Aorta (tissue), 5 donors: ENCODE data around the gene HS6ST3. TPM values are rescaled to one million over a fixed set of nuclear protein-coding genes. Genes with fewer than 3 reads are reported as not detected.
"Not testable (repeated sequence)": the region's sequence is repeated elsewhere in the genome, so short reads cannot be mapped to it uniquely, and the experiment has no call there.

Source experiments
- ATAC-seq: fragments of 200-7000 bp; cut with Tn5 transposase; one replicate; pipeline ENCODE4 v1.9.1; 2022; ENCODE audit warnings: moderate library complexity; ENCODE audit not compliant: low FRiP score
- DNase-seq, 2 donors: peaks; one replicate each; pipeline ENCODE4 v3.0.0-alpha.2; 2020
- H3K27ac ChIP-seq, 2 donors: one replicate each; pipeline ENCODE4 v1.5.1; 2013; ENCODE audit warnings: low read length in 2 of 2, mild to moderate bottlenecking in 2 of 2, moderate library complexity in 2 of 2, control low read depth in 1 of 2, inconsistent platforms in 1 of 2, low read depth in 1 of 2
- H3K27me3 ChIP-seq, 2 donors: one replicate each; pipeline ENCODE4 v1.6.1; 2013; ENCODE audit warnings: control low read depth in 1 of 2, low read length in 1 of 2, mild to moderate bottlenecking in 1 of 2, moderate library complexity in 1 of 2; ENCODE audit not compliant: insufficient read depth in 2 of 2, control insufficient read depth in 1 of 2
- H3K36me3 ChIP-seq, 2 donors: one replicate each; pipeline ENCODE4 v1.6.1; 2013; ENCODE audit warnings: control low read depth in 1 of 2, low read length in 1 of 2, mild to moderate bottlenecking in 1 of 2; ENCODE audit not compliant: insufficient read depth in 2 of 2, control insufficient read depth in 1 of 2
- H3K4me1 ChIP-seq, 2 donors: one replicate each; pipeline ENCODE4 v1.6.1; 2013; ENCODE audit warnings: low read length in 2 of 2, control low read depth in 1 of 2, mild to moderate bottlenecking in 1 of 2, moderate library complexity in 1 of 2; ENCODE audit not compliant: insufficient read depth in 2 of 2, control insufficient read depth in 1 of 2
- H3K4me3 ChIP-seq, 2 donors: one replicate each; pipeline ENCODE4 v1.5.1; 2013; ENCODE audit warnings: low read length in 2 of 2, control low read depth in 1 of 2, mild to moderate bottlenecking in 1 of 2
- H3K9me3 ChIP-seq: one replicate; pipeline ENCODE4 v1.6.1; 2013; ENCODE audit warnings: mild to moderate bottlenecking, low read length; ENCODE audit not compliant: control insufficient read depth
- WGBS, 2 donors: extraction: QIAGEN DNeasy Blood & Tissue Kit; methylation state at CpG; one replicate each; pipeline ENCODE4 v1.1.7; 2013; 5-methylcytosine and 5-hydroxymethylcytosine counted together
- intact Hi-C, 2 donors: fragments of 100-400 bp; cut with DNase I; formaldehyde crosslinking; loops; one replicate each; pipeline versions ENCODE4 v1.14.2 to v1.15.0; 2022
- polyA plus RNA-seq, 2 donors: library from polyadenylated mRNA; stranded (reverse); fragments of 200-250 nt; gene quantifications; one replicate each; pipeline ENCODE4 v1.2.3, GENCODE V29; 2013
- total RNA-seq, 2 donors: library from RNA; stranded (reverse); fragmentation: NEBNext Ultra II Directional; extraction: Animal tissue kit (Norgen Biotek cat#: 25700); gene quantifications; one replicate each; pipeline ENCODE4 v1.2.1, GENCODE V29; 2021
- donor health status: healthy with polysubstance abuse.
- donor health status: Bipolar disorder and iron deficiency.
- donor health status: DM: no; HTN: no; CAD: no.
- donor health status: DM: no; HTN: no; CAD: no.
- donor health status: DM: yes; HTN: yes; CAD: no.

The HS6ST3 gene
- total and polyA plus RNA-seq, 4 donors, result under 0.01 to 4.9 (median 0.34) TPM

DNA sequence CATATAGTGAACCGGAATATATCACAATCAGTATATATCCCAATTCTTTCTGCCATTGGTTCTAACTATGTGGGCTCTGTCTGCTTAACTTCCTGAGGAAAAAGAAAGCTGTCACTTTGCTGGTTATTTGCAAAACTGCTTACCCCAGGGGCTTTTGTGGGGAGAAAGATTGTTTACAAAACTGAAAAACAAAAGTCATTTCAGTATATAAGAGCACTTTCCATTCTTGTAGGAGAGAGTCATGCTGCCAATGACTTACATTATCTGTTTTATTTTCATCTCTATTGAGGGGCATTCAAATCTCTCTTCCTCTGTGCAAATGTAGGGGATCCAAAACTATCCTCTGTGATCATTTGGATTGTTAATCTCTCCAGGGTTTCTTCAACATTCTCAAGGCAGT lies 3.2 kb upstream of the HS6ST3 start:
- peaks cover 0 to 2% of the 10 kb centered on the region in 2 donors for H3K4me1 ChIP-seq
- intact Hi-C loops, result no loop called here
- H3K9me3 ChIP-seq, result peaks cover 2% of the 10 kb centered on the region
- no peak overlapping the region for H3K4me3 ChIP-seq
- no peak for ATAC-seq
- WGBS, 2 donors, result 94 to 98% methylated on average over 1 of the region's 1 CpG
- no peak for DNase-seq
- H3K27ac ChIP-seq, result no peak overlapping the region
- H3K36me3 ChIP-seq, result no peaks in the 10 kb centered on the region
- H3K27me3 ChIP-seq, result no peaks in the 10 kb centered on the region

DNA sequence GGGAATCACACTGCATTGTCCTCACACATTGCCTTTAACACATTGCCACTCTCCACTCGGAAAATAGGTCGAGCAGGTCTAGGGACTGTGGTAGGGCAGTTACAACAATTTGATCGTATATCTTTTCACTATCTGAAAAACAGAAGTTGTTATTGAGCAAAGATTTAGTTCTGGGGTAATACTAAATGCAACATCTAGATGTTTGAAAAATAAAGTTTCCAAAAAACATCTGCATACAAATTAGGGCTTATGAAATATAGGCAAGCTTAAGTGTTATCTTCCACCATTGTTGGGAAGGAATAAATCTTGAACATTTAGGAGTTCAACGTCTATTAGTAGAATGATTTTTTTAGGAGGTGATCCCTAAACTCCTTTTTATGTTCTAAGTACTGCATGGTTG lies 768 bp upstream of the HS6ST3 start:
- ATAC-seq (no peak), DNase-seq (no peak)
- Histone ChIP-seq H3K27ac (no peak overlapping the region), H3K4me1 (peaks cover 0 to 2% of the 10 kb centered on the region in 2 donors), H3K36me3 (no peaks in the 10 kb centered on the region), H3K27me3 (no peaks in the 10 kb centered on the region), H3K9me3 (peaks cover 2% of the 10 kb centered on the region), H3K4me3 (no peak overlapping the region)
- 62 to 68% methylated on average over 4 of the region's 4 CpGs for WGBS, 2 donors
- intact Hi-C loops, result no loop called here

DNA sequence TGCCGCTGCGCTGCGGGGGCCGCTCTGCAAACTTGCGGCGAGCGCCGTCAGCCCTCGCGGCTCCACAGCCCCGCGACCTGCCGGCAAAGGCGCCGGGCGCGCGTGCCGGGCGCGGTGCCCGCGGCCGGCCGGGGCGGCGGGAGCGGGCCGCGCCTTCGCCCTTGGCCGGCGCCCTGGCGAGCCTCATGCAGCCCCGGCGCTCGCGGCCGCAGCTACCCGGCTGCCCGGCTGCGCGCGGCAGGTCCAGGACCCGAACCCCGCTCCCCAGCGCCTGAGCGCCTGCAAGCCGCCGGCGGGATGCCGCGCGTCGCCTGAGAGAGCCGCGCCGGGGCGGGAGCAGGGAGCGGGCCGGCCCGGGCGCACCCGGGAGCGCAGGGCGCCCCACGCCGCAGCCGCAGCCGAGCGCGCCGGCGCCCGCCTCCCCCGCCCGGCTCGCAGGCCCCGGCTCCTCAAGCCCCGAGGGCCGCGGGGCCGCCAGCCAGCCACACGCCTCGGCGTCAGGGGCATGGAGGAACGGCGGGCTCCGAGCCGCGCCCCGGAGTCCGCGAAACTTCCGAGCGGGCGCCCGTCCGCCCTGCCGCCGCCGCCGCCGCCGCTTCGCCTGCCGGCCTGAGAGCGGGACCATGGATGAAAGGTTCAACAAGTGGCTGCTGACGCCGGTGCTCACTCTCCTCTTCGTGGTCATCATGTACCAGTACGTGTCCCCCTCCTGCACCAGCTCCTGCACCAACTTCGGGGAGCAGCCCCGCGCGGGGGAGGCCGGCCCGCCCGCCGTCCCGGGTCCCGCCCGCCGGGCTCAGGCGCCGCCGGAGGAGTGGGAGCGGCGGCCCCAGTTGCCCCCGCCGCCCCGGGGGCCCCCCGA lies 564 bp downstream of the HS6ST3 start:
- Histone ChIP-seq H3K4me1 (peaks cover 0 to 2% of the 10 kb centered on the region in 2 donors), H3K36me3 (no peaks in the 10 kb centered on the region), H3K27me3 (no peaks in the 10 kb centered on the region), H3K27ac (no peak overlapping the region), H3K4me3 (peak overlapping the region; percentile 70 to 79), H3K9me3 (no peaks in the 10 kb centered on the region)
- WGBS, 2 donors, result 0 to 1% methylated on average over 39 to 133 of the region's 133 CpGs
- DNase-seq (peak; percentile 44 to 75), ATAC-seq (no peak)
- intact Hi-C loops, result no loop called here

DNA sequence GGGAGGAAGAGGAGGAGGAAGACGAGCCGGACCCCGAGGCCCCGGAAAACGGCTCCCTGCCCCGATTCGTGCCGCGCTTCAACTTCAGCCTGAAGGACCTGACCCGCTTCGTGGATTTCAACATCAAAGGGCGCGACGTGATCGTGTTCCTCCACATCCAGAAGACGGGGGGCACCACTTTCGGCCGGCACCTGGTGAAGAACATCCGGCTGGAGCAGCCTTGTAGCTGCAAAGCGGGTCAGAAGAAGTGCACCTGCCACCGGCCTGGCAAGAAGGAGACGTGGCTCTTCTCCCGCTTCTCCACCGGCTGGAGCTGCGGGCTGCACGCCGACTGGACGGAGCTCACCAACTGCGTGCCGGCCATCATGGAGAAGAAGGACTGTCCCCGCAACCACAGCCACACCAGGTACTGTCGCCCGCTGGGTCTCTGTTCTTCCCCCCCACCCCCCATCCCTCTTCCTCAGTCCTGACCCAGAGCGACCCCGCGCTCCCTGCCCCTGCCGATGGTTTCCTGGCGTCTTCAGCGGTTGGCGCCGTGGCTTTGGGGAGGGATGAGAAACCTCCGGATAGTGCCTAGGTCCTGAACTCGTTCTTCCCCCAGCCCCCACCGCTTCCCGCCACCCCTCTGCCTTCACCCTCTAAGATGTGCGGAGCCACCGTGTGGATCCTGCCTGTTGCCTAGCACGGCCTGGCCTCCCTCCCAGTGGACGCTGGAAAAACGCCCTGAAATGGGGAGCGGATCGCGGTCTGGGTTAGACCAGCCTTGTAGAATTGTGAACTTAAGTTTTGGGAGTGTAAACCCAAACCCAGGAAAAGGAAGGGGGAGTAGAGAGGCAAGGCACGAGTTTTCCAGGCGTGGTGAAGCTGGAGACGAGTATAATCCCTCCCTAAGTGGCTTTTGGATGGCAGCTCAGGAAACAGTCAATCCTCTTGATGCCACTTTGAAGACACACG lies 1.5 kb downstream of the HS6ST3 start:
- peak overlapping the region; percentile 70 to 79 for H3K4me3 ChIP-seq
- WGBS, 2 donors, result 1 to 2% methylated on average over 53 to 57 of the region's 57 CpGs
- H3K9me3 ChIP-seq, result no peaks in the 10 kb centered on the region
- peaks cover 0 to 2% of the 10 kb centered on the region in 2 donors for H3K4me1 ChIP-seq
- intact Hi-C loops, result no loop called here
- no peak for ATAC-seq
- H3K27ac ChIP-seq, result no peak overlapping the region
- H3K36me3 ChIP-seq, result no peaks in the 10 kb centered on the region
- DNase-seq, result peak in 1 of 2 donors; percentile 82
- no peaks in the 10 kb centered on the region for H3K27me3 ChIP-seq

DNA sequence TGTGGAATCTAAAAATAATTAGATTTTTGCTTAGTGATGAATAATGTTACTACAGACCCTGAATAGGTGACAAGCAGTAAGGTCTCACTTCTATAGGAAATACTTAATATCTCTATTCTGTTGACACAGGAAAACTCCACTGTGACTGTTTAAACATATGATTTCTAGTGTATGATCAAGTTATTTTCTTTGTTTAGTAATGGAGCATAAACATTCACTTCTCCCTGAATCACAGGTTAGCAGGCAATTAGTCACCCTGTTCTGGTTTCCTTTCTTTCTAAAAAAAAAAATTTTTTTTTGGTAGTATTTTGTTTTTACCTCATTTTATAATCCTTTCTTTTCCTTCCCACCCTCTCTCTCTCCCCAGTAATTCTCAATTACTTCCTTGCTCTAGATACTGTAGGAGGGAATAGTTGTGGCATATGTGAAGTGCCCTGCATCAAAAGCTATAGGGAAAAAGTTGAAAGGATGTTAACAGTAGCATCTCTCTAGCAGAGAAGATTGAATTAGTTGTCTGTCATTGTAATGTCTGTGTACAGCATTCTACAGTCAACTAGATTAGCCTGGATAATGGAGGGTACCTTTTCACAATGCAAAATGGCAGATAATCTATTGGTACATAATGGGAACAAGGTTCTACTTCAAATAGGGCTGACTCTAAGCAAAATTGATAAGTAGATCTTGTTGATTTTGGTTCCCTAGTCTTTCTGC lies 3.5 kb downstream of the HS6ST3 start:
- Histone ChIP-seq H3K27ac (no peak overlapping the region), H3K27me3 (no peaks in the 10 kb centered on the region), H3K36me3 (no peaks in the 10 kb centered on the region), H3K4me1 (peaks cover 0 to 2% of the 10 kb centered on the region in 2 donors), H3K9me3 (no peaks in the 10 kb centered on the region), H3K4me3 (no peak overlapping the region)
- intact Hi-C loops, result no loop called here
- DNase-seq, result no peak
- ATAC-seq, result no peak

DNA sequence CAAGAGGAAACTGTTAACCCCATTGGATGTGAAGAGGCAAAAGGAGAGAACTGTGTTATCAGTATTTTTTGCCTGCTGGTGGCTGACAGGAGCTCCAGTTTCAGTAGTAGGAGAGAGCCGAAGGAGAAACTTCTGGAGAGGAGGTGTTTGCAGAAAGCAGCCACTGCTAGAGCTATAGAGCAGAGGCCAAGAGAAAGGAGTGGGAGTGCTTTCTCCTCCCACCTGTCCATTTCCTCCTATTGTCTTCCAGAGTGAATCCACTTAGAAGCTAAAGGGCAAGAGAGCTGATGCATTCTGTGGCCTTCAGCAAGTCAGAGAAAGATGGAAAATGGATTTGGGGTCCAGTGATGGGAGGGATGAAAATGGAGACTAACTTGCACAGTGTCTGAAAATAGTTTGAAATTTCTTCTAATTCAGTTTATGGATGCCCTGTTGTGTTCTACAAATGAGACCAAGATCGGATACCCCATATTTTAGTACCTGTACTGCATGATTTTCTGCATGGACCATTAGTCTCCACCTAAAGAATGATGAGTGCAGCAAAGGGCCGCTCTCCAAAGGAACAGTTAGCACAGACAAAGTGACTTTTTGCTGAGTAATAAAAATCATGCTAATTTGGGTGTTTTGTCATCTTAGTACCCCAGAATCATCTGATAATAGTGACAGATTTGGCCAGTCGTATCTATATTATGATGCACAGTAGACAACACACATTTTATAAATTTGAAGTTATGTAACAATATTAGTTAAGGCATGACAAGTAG lies 10.7 kb downstream of the HS6ST3 start:
- Histone ChIP-seq H3K27ac (no peak overlapping the region), H3K27me3 (no peaks in the 10 kb centered on the region), H3K9me3 (no peaks in the 10 kb centered on the region), H3K4me1 (no peaks in the 10 kb centered on the region), H3K36me3 (no peaks in the 10 kb centered on the region), H3K4me3 (no peak overlapping the region)
- intact Hi-C loops, result no loop called here
- WGBS, 2 donors, result 78 to 79% methylated on average over 4 of the region's 4 CpGs
- no peak for ATAC-seq
- no peak for DNase-seq

DNA sequence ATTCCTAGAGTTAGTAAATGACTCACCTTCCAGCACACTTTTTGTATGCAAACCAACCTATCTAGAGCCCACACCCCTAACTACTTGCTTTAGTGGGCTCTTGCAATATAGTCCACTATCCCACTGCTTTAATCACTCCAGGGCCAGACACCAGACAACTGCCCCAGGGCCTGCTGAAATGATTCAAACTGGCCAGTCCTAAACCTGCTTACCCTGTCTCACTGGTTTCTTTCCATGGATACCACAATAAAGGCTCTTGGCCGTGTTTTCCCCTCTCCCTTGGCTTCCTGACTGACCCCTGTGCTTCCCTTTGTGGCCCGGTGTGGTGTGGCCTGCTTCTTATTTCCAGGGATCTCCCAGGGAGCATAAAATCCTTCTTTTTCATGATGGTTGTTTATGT lies 14.6 kb downstream of the HS6ST3 start:
- Histone ChIP-seq H3K4me1 (no peaks in the 10 kb centered on the region), H3K9me3 (peaks cover 3% of the 10 kb centered on the region), H3K27me3 (peaks cover 0 to 2% of the 10 kb centered on the region in 2 donors), H3K36me3 (no peaks in the 10 kb centered on the region), H3K27ac (no peak overlapping the region), H3K4me3 (no peak overlapping the region)
- 37 to 48% methylated on average over 2 of the region's 2 CpGs for WGBS, 2 donors
- DNase-seq (no peak), ATAC-seq (no peak)
- intact Hi-C loops, result no loop called here

DNA sequence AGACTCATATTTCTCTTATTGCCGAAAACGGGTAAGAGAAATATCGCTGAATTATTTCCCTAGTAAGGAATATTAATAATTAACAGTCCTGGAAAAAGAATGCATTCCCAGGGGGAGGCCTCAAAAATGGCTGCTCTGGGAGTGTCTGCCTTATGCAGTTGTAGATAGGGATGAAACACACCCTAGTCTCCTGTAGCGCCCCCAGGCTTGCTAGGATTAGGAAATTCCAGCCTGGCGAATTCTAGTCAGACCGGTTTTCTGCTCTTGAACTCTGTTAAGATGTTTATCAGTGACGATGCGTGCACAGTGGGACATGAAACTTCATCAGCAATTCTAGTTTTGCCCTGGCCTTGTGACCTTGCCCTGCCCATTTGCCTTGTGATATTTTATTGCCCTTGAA lies 18.2 kb downstream of the HS6ST3 start:
- intact Hi-C loops, ATAC-seq, DNase-seq, H3K4me1 ChIP-seq, H3K27ac ChIP-seq, H3K4me3 ChIP-seq, H3K27me3 ChIP-seq, H3K36me3 ChIP-seq, H3K9me3 ChIP-seq: not testable (repeated sequence)
- WGBS, 2 donors, result 90 to 92% methylated on average over 8 of the region's 8 CpGs
